Heart left ventricle (tissue), 16 donors: ENCODE results near the gene KRTAP12-4. TPM values are rescaled to one million over a fixed set of nuclear protein-coding genes. Genes with fewer than 3 reads are reported as not detected.

Experiments
- ATAC-seq, 4 donors: fragments of 200-7000 bp; cut with Tn5 transposase; one replicate each; pipeline ENCODE4 v1.9.1; 2020 to 2022; ENCODE audit warnings: moderate library complexity in 4 of 4, mild to moderate bottlenecking in 3 of 4, moderate number of reproducible peaks in 1 of 4
- DNase-seq, 5 donors: peaks; one replicate each; pipeline ENCODE4 v3.0.0-alpha.2; 2020
- H3K27ac ChIP-seq, 12 donors: fragments of 200-600 bp; sonication (generic) in 4 of 12; one replicate each; pipeline versions ENCODE4 v1.5.0 to v1.8.0; 2016 to 2022; ENCODE audit warnings: mild to moderate bottlenecking in 2 of 12
- H3K27me3 ChIP-seq, 9 donors: fragments of 200-600 bp; sonication (generic) in 2 of 9; one replicate each; pipeline versions ENCODE4 v1.5.1 to v1.8.0; 2016 to 2022; ENCODE audit warnings: mild to moderate bottlenecking in 3 of 9
- H3K36me3 ChIP-seq, 9 donors: fragments of 200-600 bp; sonication (generic) in 2 of 9; one replicate each; pipeline versions ENCODE4 v1.5.0 to v1.8.0; 2018 to 2022; ENCODE audit warnings: mild to moderate bottlenecking in 2 of 9
- H3K4me1 ChIP-seq, 12 donors: fragments of 200-600 bp; sonication (generic) in 4 of 12; one replicate each; pipeline versions ENCODE4 v1.5.0 to v1.8.0; 2016 to 2022; ENCODE audit warnings: mild to moderate bottlenecking in 3 of 12
- H3K4me3 ChIP-seq, 12 donors: fragments of 200-600 bp; sonication (generic) in 4 of 12; one replicate each; pipeline versions ENCODE4 v1.5.0 to v1.8.0; 2017 to 2022; ENCODE audit warnings: mild to moderate bottlenecking in 9 of 12, moderate library complexity in 4 of 12
- H3K9me3 ChIP-seq, 12 donors: fragments of 200-600 bp; sonication (generic) in 4 of 12; one replicate each; pipeline versions ENCODE4 v1.5.0 to v1.8.0; 2016 to 2022; ENCODE audit warnings: mild to moderate bottlenecking in 1 of 12
- CTCF ChIP-seq, 12 donors: fragments of 200-600 bp; sonication (generic) in 4 of 12; IDR thresholded peaks; one replicate each; pipeline versions ENCODE4 v1.5.0 to v1.8.0; 2018 to 2022; ENCODE audit warnings: antibody characterized with exemption in 12 of 12, mild to moderate bottlenecking in 5 of 12
- POLR2A ChIP-seq, 2 donors: fragments of 450-650 bp; IDR thresholded peaks; one replicate each; pipeline ENCODE4 v1.6.1; 2017; ENCODE audit warnings: antibody characterized with exemption in 2 of 2, mild to moderate bottlenecking in 2 of 2, moderate library complexity in 2 of 2
- WGBS, 4 donors: extraction: QIAGEN DNeasy Blood & Tissue Kit in 2 of 4; methylation state at CpG; one replicate each; pipeline versions ENCODE4 v1.1.5 to v1.1.7; 2013 to 2018; 5-methylcytosine and 5-hydroxymethylcytosine counted together
- intact Hi-C, 10 donors: fragments of 100-400 bp; cut with DNase I; formaldehyde crosslinking; loops; one replicate each; pipeline versions ENCODE4 v1.11.1 to v1.14.2; 2022
- polyA plus RNA-seq, 2 donors: library from polyadenylated mRNA; stranded (reverse); fragments of 200-250 nt; gene quantifications; one replicate each; pipeline ENCODE4 v1.2.3, GENCODE V29; 2013
- total RNA-seq, 9 donors: library from RNA; depleted of rRNA in 2 of 9; stranded (reverse); fragments of >200 nt in 2 of 9; fragmentation: NEBNext Ultra II Directional in 3 of 9; extraction: Animal tissue kit (Norgen Biotek cat#: 25700) in 3 of 9; gene quantifications; one replicate each; pipeline versions ENCODE4 v1.1.0 to v1.2.4, GENCODE V29; 2016 to 2023
- donor health status: ischemic (EF 13 %, LVEDD 7.1; RV severe dilation, severe dysfunction).
- donor health status: healthy with polysubstance abuse.
- donor health status: DM: no; HTN: yes; CAD: no.
- donor health status: DM: no; HTN: no; CAD: no.
- donor health status: ischemic (EF 25% LVEDD 6.9; RV normal size, moderate dysfunction).
- donor health status: ischemic (EF 25% LVEDD 5.7; RV mildly dilated, moderate dysfunction).
- donor health status: healthy.
- donor health status: DM: yes; HTN: yes; CAD: no.
- donor health status: ischemic (EF 35%, LVEDD 5.7; RV mildly dilated, moderate dysfunction).
- donor health status: nonischemic (EF 11% LVEDD 7.7; RV severe dilation, severe dysfunction).
- donor health status: DM: yes; HTN: yes; CAD: no.
- donor health status: PGD.
- donor health status: ischemic (EF 29% LVEDD 5.4; RV normal size, mild dysfunction).
- donor health status: nonischemic (EF 23%, LVEDD 6.1; RV moderate dilation, normal function).

KRTAP12-4 gene
- total and polyA plus RNA-seq, 11 donors = not detected

DNA sequence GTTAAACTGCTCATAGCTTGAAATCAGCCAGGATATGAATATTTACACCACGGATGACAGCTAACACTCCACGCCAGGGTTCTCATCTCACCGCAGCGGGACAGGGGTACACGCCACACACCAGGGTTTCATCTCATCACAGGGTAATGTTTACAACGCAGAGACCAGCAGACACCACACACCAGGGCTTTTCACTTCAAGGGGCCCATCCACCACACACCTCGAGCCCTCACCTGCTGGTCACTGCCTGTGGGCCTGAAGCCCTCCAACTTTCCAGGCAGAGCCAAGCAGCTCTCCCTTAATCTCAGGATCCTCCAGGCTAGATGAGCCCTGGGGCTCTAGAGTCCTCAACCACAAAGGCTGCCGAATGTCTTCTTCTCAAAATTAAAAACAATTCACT is 41.2 kb upstream of the KRTAP12-4 start:
- Histone ChIP-seq H3K36me3 (no peaks in the 10 kb centered on the region), H3K27ac (no peak overlapping the region), H3K4me3 (no peak overlapping the region), H3K9me3 (peaks cover 0 to 27% (median 14%) of the 10 kb centered on the region in 12 donors), H3K27me3 (peaks cover 0 to 42% (median 17%) of the 10 kb centered on the region in 9 donors), H3K4me1 (peaks cover 0 to 6% (median 0%) of the 10 kb centered on the region in 12 donors)
- intact Hi-C loops = no loop called here
- 69 to 90% (median 76%) methylated on average over 8 of the region's 8 CpGs for WGBS, 4 donors
- no peak for ATAC-seq
- no peak for TF ChIP-seq POLR2A (IDR thresholded peaks at IDR 0.05)
- TF ChIP-seq CTCF (IDR thresholded peaks at IDR 0.05) = no peak
- DNase-seq = no peak

DNA sequence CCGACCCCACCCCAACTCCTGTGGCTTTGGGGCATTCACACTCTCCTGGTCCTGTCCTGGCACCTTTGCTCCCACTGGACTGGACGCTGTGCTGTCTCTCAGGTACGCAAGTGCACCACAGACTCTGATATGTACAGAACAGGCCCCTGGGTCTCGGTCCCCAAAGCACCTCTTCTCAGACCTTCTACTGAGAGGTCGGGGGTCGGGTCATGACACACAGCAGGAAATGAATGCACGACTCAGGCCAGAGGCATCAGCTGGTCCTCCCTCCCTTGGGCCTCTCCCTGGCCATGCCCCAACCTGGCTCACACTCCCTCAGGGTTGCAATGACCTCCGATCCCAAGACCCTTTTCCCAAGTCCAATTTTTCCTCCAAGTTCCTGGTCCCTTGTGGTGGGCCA is 40.7 kb upstream of the KRTAP12-4 start:
- no peak overlapping the region for H3K27ac ChIP-seq
- H3K4me3 ChIP-seq = no peak overlapping the region
- ATAC-seq = peak in 1 of 4 donors; percentile 31
- WGBS, 4 donors = 57 to 76% (median 67%) methylated on average over 8 of the region's 8 CpGs
- TF ChIP-seq POLR2A (IDR thresholded peaks at IDR 0.05) (no peak), CTCF (IDR thresholded peaks at IDR 0.05) (no peak)
- peaks cover 0 to 6% (median 0%) of the 10 kb centered on the region in 12 donors for H3K4me1 ChIP-seq
- H3K36me3 ChIP-seq = no peaks in the 10 kb centered on the region
- peaks cover 0 to 38% (median 12%) of the 10 kb centered on the region in 9 donors for H3K27me3 ChIP-seq
- H3K9me3 ChIP-seq = peaks cover 0 to 27% (median 14%) of the 10 kb centered on the region in 12 donors
- intact Hi-C loops = no loop called here
- no peak for DNase-seq

- H3K27me3 ChIP-seq = peaks cover 0 to 34% (median 9%) of the 10 kb centered on the region in 9 donors
- no peaks in the 10 kb centered on the region for H3K36me3 ChIP-seq
- 65 to 72% (median 69%) methylated on average over 11 of the region's 11 CpGs for whole genome bisulfite sequencing, 4 donors
- no peak overlapping the region for H3K27ac ChIP-seq
- H3K4me1 ChIP-seq = peaks cover 0 to 6% (median 0%) of the 10 kb centered on the region in 12 donors
- peaks cover 0 to 27% (median 14%) of the 10 kb centered on the region in 12 donors for H3K9me3 ChIP-seq
- DNase-seq (no peak), ATAC-seq (no peak)
- TF ChIP-seq CTCF (IDR thresholded peaks at IDR 0.05) = no peak
- no peak for TF ChIP-seq POLR2A (IDR thresholded peaks at IDR 0.05)
- intact Hi-C loops = no loop called here
- H3K4me3 ChIP-seq = no peak overlapping the region
Measured at GRCh38 chr21:44694776-44695175, 40.3 kb upstream of the KRTAP12-4 start.

DNA sequence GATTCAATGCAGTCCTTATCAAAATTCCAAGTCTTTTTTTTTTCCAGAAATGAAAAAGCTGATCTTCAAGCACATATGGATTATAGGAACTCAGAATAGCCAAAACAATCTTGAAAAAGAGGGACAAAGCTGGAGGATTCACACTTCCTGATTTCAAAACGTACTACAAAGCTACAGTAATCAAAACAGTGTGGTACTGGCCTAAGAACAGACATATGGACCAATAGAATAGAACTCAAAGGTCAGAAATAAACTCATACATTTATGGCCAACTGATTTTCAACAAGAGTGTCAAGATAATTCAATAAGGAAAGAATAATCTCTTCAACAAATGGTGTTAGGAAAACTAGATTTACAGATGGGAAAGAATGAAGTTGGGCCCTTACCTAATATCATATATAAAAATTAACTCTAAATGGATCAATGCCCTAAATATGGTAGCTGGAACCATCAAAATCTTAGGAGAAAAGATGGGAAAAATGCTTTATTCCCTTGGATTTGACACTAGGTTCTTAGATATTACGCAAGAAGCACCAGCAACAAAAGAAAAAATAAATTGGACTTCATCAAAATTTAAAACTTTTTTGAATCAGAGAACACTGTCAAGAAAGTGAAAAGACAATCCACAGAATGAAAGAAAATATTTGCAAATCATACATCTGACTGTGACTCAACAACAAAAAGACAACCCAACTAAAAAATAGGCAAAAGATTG is 38.5 kb upstream of the KRTAP12-4 start:
- Histone ChIP-seq H3K4me1 (peaks cover 0 to 3% (median 0%) of the 10 kb centered on the region in 12 donors), H3K27ac (no peak overlapping the region), H3K9me3 (peaks cover 0 to 27% (median 14%) of the 10 kb centered on the region in 12 donors), H3K27me3 (peaks cover 0 to 27% (median 10%) of the 10 kb centered on the region in 9 donors), H3K4me3 (no peak overlapping the region), H3K36me3 (no peaks in the 10 kb centered on the region)
- intact Hi-C loops = no loop called here
- ATAC-seq (no peak), DNase-seq (no peak)
- TF ChIP-seq POLR2A (IDR thresholded peaks at IDR 0.05) = no peak
- TF ChIP-seq CTCF (IDR thresholded peaks at IDR 0.05) = no peak
- 46 to 79% (median 51%) methylated on average over 2 of the region's 2 CpGs for WGBS, 4 donors
